Measurements from ENCODE around the gene CACNB3.
A peak's percentile ranks its signal among the peaks of the same experiment; 100 is the strongest.

CACNB3 gene

GRCh38 chr12:48817873-48818830 is at the start of gene CACNB3:
CACNB3 (plus strand) TSS chr12:48818496; CDS start chr12:48818930, 434 bp downstream.
- peak; percentile 84 for DNase-seq

- no peak for DNase-seq
Observed at GRCh38 chr12:48768736-48769135, 49.6 kb upstream of the CACNB3 start.

DNA sequence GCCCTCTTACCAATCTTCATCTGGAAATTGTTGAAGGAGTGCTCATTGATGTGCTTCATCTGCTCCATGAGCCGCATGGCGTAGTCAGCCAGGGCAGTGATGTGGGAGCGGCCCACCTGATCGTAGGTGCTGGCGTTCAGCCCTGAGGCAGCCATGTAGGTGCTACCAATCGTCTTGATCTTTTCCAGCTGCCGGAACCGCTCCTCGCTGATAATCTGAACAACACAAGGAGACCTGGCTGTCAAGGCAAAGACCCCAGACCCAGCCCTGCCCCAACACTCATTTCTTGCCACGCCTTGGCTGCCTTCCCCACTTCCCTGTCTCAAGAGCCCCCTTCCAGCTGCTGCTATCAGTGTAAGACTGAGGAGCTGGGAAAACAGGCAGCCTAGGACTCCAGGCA is 47.5 kb upstream of the CACNB3 start:
- no peak for DNase-seq

DNA sequence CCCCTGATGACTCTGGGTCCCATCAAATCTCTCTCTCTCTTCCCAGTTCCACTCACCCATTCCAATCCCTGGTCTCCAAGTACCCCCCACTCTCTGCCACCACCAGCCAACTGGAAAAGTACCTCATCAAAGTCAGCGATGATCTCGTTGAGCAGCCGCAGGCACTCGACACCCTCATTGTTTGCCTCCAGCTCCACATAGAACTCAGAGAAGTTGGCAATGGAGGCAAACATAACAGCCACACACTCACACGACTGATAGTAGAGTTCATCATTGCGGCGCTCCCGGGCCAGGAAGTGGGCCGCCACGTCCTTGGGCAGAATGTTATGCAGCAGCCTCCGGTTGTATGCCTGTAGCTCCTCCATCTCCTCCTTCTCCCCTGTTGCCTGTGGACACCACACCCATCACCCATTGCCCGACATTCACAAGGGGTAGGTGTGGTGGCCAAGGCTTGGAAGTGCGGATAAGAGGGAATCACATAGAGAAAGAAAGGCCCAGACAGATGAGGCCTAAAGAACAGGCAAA is 46.6 kb upstream of the CACNB3 start:
- no peak for DNase-seq

- DNase-seq: no peak
Observed at GRCh38 chr12:48773686-48774085, 44.6 kb upstream of the CACNB3 start.

- no peak for DNase-seq
Observed at GRCh38 chr12:48774516-48774915, 43.8 kb upstream of the CACNB3 start.

- no peak for DNase-seq
Observed at GRCh38 chr12:48775299-48775698, 43.0 kb upstream of the CACNB3 start.

DNA sequence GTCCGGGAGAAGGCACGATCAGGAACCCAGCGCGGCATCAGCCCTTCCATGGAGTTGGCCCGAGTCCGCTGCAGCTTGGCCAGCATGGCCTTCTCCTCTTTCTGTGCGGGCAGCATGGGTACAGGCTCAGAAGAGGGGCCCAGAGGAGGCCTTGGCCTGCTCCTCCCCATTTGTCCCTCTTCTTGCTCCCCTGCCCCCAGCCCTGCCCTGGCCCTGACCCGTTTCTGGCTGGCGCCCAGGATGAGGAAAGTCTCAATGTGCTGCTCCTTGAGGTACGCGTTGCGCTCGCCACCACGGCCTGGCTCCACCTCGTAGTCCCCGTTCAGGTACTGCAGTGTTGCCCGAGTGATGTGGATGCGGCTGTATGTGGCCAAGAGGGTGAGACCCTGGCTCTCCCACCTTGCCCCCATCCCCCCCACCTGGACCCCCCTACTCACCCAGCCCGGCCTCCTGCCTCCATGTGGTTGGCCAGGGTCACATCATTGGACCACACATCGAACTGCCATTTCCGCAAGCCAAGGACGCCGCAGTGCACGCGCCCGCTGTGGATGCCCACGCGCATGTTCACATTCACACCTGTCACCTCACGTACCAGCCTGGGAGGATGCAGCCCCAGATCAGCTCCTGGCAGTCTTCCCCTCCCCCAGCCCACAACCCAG is 42.2 kb upstream of the CACNB3 start:
- no peak for DNase-seq

GRCh38 chr12:48776956-48777355 is 41.3 kb upstream of the CACNB3 start:
- DNase-seq: no peak

DNA sequence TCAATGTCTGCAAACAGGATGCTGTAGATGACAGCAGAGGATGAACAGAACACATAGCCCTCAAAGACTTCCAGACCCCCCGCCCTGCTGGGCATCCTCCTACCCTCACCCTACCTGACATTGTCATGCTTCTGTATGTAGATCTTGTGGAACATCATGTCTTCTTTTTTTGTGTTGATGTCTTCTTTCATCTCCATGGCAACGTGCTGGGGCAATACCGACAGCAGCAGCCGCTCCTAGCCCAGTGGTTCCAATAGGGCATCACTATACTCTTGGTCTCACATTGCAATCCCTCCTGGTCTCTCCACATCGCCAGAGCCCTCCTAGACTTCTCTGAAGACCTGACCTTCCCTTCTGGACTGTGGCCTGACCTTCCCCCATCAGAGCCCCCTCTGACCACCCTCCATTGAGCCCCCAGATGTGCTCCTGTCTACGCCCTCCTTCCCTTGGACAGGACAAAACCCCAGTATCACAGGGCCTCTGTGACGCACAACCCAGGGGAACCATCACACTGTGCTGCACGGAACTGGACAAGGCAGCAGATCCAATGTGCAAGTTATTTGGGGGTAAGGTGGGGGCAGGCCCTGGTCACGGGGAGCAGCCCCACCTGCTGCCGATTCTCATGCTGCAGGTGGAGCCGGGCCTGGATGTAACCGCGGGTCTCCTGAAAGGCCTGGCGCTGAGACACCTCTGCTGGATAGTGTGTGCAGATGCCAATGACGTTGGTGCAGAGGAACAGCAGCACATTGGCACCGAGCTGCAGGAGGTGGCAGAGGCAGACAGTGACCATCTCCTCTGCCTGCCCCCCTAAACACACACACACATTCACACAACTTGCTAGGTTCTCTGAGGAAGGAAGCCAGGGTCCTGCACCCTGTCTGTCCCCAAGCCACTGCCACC is 40.5 kb upstream of the CACNB3 start:
- no peak for DNase-seq

- DNase-seq: no peak
Observed at GRCh38 chr12:48779869-48780268, 38.4 kb upstream of the CACNB3 start.

DNA sequence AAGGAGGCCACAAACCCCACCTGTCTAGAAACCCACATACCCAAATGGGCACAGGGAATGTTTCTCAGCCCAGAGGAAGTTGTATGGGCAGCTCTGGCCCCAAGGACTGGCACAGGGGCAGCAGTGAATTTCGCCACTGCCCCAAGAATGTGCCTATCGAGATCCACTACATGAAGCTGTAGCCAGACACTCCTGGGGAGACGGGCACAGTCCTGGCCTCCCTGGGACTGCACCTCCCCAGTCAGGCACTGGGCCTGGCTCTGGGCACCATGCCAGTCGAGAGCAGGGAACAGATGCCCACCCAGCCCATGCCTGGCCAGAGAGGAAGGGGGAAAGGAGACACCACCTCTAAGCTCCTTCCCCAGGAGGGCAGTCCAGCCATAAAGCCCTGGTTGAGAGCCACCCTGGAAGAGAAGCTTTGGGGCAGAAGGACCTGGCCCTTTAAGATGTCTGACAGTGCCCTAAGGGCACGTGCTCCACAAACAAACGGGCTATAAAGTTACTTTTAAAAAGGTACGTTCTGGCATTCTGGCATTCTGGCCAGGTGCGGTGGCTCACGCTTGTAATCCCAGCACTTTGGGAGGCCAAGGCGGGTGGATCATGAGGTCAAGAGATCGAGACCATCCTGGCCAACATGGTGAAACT is 37.8 kb upstream of the CACNB3 start:
- no peak for DNase-seq

GRCh38 chr12:48781750-48782456 is 36.4 kb upstream of the CACNB3 start:
- DNase-seq: no peak

DNA sequence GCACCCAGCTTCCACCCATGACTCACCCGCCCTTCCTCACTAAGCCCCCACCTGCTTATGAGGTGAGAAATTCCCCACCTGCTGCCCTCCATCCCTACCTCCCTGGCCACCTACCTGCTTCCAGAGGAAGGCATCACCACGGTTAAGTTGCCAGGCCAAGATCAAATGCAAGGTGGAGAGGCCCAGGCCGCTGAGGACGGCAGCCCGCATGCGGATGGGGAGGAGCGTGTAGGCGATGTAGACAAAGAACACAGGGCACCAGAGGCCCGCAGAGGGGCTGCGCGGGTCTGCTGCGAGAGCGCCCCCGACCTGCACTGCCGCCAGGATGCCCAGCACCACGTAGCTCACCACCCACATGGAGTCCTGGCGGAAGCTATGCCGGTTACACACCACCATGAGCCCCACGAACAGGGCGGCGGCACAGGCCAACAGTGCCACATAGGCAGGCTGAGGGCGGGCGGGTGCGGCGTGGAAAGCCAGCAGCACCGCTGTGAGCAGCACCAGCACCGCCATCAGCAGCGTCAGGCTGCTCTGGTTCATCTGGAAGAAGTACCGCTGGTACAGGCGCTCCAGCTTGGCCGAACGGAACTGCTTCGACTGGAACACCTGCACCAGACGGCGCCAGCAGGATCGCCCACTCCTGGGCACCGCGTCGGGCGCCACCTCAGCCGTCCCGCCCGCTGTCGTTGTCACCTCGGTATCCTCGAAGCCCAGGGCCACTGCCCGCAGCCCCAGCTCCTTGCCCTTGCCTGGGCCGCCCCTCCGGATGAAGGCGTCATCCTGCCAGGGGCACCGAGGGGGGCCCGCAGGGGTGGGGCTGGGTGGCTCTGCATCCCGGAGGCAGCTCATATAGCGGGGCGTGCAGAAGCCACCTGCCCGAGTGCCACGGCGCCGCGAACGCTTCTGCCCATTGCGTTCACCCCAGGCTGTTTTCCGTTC is 35.6 kb upstream of the CACNB3 start:
- no peak for DNase-seq

- no peak for DNase-seq
Observed at GRCh38 chr12:48783432-48783831, 34.9 kb upstream of the CACNB3 start.

DNA sequence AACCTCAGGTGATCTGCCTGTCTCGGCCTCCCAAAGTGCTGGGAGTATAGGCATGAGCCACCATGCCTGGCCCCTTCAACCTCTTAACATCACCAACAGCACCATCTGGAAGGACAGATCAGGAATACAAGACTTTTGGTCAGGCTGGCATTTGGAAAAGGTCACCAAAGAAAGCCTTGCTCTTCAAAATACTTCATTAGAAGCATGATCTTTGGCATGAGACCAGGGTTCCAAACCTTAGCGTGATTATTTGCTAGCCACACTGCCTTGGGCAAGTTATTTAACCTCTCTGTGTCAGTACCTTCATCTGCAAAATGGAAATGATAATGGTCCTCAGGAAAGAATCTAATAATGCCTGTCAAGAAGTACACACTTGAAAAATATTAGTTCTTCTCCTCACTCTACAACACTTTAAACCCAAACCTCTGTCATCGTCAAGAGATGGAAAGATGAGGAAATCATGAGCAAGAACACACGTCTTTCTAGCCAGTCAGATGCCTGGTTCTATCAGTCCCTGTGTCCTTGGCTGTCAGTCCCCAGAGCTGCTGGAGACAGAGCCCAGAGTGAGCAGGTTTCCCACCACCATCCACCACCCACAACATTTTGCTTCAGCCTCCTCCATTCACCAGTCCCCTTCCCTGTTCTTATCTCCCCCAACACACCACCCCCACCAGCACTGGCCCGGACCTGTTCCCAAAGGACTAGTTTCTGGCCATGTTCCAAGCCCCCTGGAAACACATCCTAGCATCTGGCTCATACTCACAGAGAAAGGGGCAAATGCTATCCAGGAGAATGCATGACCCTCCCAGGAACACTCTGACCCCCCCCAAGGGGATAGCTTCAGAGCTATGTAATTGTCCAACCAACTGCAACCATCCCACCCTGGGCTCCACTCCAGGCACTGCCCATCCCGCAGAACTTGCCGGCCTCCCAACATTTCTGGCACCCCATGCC is 31.4 kb upstream of the CACNB3 start:
- DNase-seq: no peak

DNA sequence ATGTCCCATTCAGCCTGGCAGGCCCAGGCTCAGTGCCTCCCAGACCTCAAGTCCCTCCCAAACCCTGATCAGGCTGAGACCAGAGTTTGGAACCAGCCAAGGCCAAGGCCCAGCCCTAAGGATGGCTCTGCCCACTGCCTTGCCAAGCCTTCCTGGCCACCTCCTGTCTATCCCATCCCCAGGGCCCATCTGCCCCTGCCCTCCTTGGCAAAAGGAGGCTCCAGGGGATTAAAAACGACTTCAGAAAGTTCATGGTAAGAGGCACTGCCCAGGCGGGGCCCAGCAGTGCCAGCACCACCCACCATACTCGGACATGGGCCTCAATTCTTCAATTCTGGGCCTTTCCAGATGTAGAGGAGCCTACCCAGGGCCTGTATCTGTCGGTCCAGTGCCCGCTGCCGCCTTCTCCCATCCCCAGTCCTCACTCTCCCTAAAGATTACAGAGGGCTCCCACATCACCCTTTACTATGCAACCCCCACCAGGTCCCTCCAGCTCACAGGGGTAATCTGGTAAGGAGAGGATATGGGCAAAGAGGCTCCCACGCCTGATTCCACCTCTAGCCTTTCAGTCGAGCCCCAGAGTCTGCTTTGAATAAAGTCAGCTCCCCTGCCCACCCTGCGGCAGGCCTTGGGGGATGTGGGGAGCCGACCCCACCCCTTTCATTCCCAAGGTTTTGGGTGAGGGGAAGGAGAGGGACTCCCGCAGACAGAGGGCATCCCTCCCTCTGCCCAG is 30.3 kb upstream of the CACNB3 start:
- DNase-seq: no peak

DNA sequence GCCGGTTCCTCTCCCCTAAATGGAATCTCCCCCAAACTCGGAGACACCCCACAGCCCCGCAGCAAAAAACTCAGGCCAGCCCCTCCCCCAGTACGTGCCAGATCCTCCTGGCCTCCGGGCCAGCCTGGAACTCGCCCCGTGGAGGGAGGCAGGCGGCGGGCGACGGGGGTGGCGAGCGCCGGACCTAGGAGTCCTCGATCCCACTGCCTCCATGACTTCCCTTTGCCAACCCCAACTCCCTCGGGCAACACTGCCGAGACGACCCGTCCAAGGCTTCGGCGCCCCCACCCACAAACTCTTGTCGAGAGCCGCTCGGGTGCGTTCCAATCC is 29.8 kb upstream of the CACNB3 start:
- no peak for DNase-seq
